GM21528 (cell line): Measurements from ENCODE around the gene ACOT13.
"Not testable (repeated sequence)": the region's sequence is repeated elsewhere in the genome, so short reads cannot be mapped to it uniquely, and the experiment has no call there.

Experiments used
- ATAC-seq: cut with Tn5 transposase; IDR thresholded peaks from one replicate; pipeline ENCODE4 v1.9.1; 2021; ENCODE audit warnings: mild to moderate bottlenecking, moderate library complexity; ENCODE audit not compliant: unreplicated experiment, low FRiP score

The ACOT13 gene

GRCh38 chr6:24660105-24660504, 6.8 kb upstream of the ACOT13 start:
- no peak for ATAC-seq

GRCh38 chr6:24661759-24662158, 5.1 kb upstream of the ACOT13 start:
- ATAC-seq: not testable (repeated sequence)

- ATAC-seq: no peak
Measured at GRCh38 chr6:24662236-24662635, 4.6 kb upstream of the ACOT13 start.

- no peak for ATAC-seq
Measured at GRCh38 chr6:24663189-24663588, 3.7 kb upstream of the ACOT13 start.

- no peak for ATAC-seq
Measured at GRCh38 chr6:24664046-24664987, 2.6 kb upstream of the ACOT13 start.

GRCh38 chr6:24666097-24666640, 708 bp upstream of the ACOT13 start:
- ATAC-seq: peak; percentile 53

- peak; percentile 7 for ATAC-seq
Measured at GRCh38 chr6:24667378-24667803, 514 bp downstream of the ACOT13 start.

- ATAC-seq: not testable (repeated sequence)
Measured at GRCh38 chr6:24668066-24668996, 1.5 kb downstream of the ACOT13 start.

- ATAC-seq: no peak
Measured at GRCh38 chr6:24668997-24669361, 2.1 kb downstream of the ACOT13 start.

GRCh38 chr6:24670492-24670891, 3.6 kb downstream of the ACOT13 start:
- ATAC-seq: not testable (repeated sequence)

- not testable (repeated sequence) for ATAC-seq
Measured at GRCh38 chr6:24671077-24671476, 4.2 kb downstream of the ACOT13 start.

- ATAC-seq: no peak
Measured at GRCh38 chr6:24672620-24673182, 5.8 kb downstream of the ACOT13 start.

- no peak for ATAC-seq
Measured at GRCh38 chr6:24673625-24674024, 6.7 kb downstream of the ACOT13 start.

- ATAC-seq: not testable (repeated sequence)
Measured at GRCh38 chr6:24678792-24679352, 12.0 kb downstream of the ACOT13 start.

GRCh38 chr6:24680582-24680981, 13.7 kb downstream of the ACOT13 start:
- ATAC-seq: no peak

- no peak for ATAC-seq
Measured at GRCh38 chr6:24683297-24684296, 16.7 kb downstream of the ACOT13 start.

GRCh38 chr6:24686408-24686807, 19.5 kb downstream of the ACOT13 start:
- no peak for ATAC-seq

GRCh38 chr6:24686946-24687345, 20.1 kb downstream of the ACOT13 start:
- ATAC-seq: no peak

GRCh38 chr6:24689964-24690363, 23.1 kb downstream of the ACOT13 start:
- no peak for ATAC-seq
